Right kidney (tissue), 1 donor: ENCODE results near the gene ZNF600.
"Not testable (repeated sequence)": the region's sequence is repeated elsewhere in the genome, so short reads cannot be mapped to it uniquely, and the experiment has no call there.

Source experiments
- DNase-seq: peaks from one replicate; pipeline ENCODE4 v3.0.0-alpha.2; 2016

The ZNF600 gene

GRCh38 chr19:52741951-52742485, 44.6 kb downstream of the ZNF600 start:
- no peak for DNase-seq

GRCh38 chr19:52741371-52741770, 45.2 kb downstream of the ZNF600 start:
- DNase-seq = not testable (repeated sequence)

GRCh38 chr19:52739576-52739975, 47.0 kb downstream of the ZNF600 start:
- no peak for DNase-seq

DNA sequence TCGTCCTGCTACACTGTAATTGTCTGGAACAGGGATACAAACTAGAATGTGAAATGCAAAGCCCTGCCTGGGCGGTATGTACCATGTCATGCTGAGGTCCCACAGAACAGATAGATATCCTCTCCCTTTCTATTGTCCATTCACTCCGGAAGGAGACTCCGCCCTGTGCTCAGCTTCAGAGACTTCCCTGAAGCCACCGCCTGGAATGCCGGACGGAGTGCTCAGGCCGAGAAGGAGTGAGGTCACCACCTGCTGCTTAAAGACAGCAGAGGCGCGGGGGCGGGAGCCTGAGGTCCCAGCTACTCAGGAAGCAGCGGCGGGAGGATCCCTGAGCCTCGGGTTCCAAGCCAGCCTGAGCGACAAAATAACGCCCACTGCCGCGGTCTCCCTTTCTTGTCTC, 50.9 kb downstream of the ZNF600 start:
- peak; percentile 71 for DNase-seq

- peak; percentile 93 for DNase-seq
Measured at GRCh38 chr19:52734893-52735661, 51.5 kb downstream of the ZNF600 start, which contains the start of gene ZNF611. Gene ZNF611, minus strand, starts transcription at chr19:52735044. Its CDS starts 19,150 bp downstream, at chr19:52715894.

DNA sequence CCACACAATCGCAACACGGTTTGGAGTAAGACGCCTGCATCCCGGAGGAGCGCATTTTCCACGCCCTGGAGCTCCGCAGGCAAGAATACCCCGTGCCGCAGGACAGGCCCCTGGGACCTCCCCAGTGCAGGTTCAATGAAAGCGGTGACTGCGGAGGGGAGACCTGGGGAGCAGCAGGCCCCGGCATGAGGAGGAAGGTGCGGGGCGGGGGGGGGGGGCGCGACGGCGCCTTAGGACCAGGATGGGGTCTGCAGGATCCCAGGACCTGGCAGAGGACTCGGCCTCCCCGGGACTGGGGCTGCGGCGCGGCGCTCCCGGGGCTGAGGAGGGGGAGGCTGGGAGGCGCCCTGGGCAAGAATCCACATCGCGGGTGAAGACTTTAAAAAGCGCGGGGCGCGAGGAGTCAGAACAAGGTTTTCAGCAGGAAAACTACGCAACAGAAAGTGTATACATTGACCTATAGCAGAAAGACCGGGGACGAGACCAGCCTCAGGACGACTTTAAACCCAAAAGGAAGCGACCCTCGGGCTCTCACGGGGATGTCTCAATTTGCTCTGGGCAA, 52.2 kb downstream of the ZNF600 start:
- no peak for DNase-seq

- not testable (repeated sequence) for DNase-seq
Measured at GRCh38 chr19:52726051-52726450, 60.5 kb downstream of the ZNF600 start.

GRCh38 chr19:52725528-52725961, 61.0 kb downstream of the ZNF600 start:
- no peak for DNase-seq

DNA sequence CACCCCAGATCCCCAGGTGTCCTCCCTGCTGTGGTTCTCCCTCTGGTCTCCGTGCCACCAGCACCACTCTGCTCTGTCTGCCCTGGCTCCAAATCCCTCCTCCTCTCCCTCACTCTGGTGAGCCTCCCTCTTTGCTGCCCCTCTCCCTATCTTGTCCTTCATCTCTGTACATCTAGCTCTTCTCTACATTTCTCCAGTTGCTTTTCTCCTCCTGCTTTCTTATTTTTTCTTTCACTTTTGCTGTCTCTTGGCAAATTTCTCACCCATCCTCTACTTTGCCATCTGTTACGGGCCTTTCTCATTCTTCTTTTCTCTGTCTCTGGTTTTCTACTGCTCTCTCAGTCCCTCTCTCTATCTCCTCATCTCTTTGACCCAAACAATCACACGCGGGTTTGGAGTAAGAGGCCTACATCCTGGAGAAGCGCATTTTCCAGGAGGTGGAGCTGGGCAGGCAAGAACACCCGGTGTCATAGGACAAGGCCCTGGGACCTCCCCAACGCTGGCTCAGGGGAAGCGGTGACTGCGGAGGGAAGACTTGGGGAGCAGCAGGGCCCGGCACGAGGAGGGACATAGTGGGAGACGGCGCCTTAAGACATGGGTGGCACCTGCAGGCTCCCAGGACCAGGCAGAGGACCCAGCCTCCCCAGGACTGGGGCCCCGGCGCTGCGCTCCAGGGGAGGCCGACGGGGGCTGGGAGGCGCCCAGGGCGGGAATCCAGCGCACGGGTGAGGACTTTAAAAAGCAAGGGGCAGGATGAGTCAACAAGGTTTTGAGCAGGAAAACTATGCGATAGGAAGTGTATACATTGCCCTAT, 61.7 kb downstream of the ZNF600 start:
- DNase-seq = no peak

DNA sequence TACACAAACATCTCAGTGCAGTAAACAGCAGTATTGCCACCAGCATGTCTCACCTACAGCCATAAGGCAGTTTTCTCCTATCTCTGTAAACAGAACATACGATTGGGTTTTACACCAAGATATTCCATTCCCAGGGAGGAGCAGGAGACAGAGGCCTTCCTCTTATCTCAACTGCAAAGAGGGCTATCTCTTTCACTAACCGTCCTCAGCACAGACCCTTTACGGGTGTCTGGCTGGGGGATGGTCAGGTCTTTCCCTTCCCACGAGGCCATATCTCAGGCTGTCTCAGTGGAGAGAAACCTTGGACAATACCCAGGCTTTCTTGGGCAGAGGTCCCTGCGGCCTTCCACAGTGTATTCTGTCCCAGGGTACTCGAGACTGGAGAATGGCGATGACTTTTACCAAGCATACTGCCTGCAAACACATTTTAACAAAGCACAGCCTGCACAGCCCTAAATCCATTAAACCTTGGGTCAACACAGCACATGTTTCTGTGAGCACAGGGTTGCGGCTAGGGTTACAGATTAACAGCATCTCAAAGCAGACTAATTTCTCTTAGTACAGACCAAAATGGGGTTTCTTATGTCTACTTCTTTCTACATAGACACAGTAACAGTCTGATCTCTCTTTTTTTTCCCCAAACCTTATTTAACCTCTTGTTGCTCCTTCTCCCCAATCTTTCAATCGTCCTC, 62.5 kb downstream of the ZNF600 start:
- not testable (repeated sequence) for DNase-seq

GRCh38 chr19:52722062-52723003, 64.3 kb downstream of the ZNF600 start:
- no peak for DNase-seq

DNA sequence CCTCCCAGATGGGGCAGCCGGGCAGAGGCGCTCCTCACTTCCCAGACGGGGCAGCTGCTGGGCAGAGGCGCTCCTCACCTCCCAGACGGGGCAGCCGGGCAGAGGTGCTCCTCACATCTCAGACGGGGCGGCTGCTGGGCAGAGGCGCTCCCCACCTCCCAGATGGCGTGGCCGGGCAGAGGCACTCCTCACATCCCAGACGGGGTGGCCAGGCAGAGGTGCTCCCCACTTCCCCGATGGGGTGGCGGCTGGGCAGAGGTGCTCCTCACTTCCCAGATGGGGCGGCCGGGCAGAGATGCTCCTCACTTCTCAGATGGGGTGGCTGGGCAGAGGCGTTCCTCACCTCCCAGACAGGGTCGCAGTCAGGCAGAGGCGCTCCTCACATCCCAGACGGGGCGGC, 66.0 kb downstream of the ZNF600 start:
- DNase-seq = not testable (repeated sequence)

DNA sequence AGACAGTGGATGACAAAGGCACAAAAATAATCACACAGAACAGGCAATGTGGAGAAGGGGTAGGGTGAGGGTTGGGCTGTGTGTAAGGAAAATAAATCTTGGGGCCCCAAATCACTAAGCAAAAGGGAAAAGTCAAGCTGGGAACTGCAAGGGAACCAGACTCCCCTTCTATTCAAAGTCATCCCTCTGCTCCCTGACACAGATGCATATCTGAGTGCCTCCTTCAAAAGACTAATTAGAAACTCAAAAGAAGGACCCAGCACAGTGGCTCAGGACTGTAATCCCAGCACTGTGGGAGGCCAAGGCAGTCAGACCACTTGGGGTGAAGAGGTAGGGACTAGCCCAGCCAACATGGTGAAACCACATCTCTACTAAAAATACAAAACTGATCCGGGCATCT, 70.1 kb downstream of the ZNF600 start:
- no peak for DNase-seq

DNA sequence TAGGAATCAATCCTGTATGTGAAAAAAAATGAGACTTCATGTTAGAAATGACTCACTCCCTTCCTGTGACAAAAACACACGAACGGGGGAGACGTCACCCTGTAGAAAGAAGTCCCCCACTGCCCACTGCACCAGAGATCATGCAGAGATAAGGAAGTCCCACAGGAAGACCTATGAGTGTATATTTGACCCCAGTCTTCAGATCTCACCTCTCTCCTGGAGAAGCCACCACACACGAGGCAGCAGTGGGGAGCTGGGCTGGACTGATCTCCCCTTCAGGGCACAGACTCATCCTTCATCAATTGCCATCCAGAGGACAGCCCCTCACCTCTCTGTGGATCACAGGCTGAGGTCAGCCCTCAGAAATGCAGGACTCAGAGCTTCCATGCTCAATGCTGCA, 70.7 kb downstream of the ZNF600 start:
- not testable (repeated sequence) for DNase-seq

DNA sequence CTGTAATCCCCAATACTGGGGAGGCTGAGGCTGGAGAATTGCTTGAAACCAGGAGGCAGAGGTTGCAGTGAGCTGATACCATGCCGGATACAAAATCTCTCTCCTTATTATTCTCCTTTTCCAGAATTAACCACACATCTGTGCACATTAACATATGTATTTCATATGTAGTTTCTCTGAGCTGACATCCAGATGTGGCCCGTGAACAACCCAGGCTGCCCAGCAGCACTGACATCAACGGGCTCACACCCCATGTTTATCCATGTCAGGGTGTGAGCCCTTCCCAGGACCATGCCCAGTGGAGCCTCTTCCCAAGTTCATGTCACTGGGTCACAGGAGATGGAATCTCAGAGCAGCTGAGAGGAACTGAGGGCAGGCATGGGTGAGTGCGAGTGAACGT, 71.3 kb downstream of the ZNF600 start:
- not testable (repeated sequence) for DNase-seq
